ENCODE data around the gene TINAG.

TINAG gene, protein sequence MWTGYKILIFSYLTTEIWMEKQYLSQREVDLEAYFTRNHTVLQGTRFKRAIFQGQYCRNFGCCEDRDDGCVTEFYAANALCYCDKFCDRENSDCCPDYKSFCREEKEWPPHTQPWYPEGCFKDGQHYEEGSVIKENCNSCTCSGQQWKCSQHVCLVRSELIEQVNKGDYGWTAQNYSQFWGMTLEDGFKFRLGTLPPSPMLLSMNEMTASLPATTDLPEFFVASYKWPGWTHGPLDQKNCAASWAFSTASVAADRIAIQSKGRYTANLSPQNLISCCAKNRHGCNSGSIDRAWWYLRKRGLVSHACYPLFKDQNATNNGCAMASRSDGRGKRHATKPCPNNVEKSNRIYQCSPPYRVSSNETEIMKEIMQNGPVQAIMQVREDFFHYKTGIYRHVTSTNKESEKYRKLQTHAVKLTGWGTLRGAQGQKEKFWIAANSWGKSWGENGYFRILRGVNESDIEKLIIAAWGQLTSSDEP

GRCh38 chr6:54308289-54308985, at the start of gene TINAG:
TINAG (plus strand) TSS chr6:54308441; CDS start chr6:54308551, 110 bp downstream.
- no peak for DNase-seq

DNA sequence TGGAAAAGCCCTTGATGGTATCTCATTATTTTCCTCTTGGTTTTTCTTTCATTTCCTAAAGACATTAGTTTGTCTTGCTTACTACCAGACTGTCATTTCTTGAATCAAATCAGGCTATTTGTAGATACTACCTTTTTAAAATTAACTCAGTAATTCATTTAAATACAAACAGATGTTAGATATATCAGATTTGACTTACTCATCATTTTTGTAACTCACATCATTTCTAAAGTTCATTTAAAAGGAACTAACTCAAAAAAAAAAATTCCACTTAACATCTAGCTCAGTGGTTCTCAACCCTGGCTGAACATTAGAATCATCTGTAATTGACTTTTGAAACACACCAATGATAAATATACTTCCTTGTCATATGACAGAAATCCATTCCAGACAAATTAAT, 48.2 kb upstream of the TINAG start:
- no peak for DNase-seq

DNA sequence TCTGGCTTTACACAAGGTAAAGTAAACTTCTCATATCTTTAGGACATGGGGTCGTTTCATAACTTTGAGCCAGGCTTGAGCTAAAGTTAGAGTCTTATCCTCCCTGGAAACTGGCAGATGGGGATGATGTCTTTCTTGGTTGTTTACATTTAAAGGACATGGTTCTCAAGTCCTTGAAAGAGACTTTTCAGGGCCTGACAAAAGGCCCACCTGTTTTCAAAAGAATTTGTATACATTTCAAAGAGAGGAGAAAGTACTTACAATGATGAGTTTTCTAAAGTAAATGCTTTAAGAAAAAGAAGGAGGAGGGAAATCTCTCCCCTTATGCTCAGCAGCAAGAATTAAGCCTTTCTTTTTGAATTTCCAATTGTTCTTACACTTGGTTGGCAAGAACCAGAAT, 45.7 kb upstream of the TINAG start:
- no peak for DNase-seq

DNA sequence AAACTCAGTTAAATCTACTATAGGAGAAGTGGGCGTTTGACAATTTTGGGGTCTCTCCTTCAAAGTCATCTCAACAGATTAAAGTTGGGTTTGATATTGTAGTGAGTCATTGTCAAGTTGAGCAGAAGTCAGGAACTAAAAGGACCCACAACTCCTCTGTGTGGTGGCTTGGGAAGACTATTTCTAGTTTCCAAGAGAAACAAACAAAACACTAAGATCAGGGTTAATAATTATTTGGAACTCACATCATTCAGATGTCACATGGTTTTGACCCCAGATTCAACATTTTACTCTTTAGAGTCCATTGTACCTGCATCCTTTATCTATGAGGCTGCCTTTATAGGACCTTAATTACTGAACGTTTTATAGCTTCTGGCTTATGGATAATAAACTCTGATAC, 45.3 kb upstream of the TINAG start:
- no peak for DNase-seq

DNA sequence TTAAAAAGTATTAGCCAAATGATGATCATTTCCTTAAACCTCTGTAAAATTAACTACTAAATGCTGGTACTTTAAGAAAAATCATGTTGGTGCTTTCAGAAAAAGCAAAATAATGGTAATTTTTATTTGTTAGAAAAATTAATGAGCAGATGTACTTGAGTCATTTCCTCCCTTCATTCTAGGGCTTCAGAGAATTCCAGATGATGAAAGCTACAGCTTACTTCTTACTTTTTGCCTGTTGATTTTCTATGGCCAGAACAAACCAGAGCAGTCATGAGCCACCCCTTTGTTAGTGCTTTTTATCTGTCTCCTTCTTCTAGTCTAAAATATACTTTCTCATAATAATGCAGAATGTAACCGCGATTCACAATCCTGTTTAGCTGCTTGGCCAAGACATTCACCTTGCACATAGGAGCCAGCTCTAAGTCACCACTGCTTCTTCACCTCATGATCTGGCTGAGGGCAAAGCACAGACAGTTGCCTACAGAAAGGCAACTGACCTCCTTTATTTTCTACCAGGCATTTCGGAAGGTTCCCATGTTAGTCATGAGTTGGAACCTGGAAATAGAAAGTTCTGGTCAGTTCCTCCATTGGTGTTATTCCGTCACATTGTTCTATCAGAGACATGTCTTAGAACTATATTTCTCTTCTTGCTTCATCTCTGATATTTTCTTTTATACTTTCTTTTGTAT, 43.5 kb upstream of the TINAG start:
- DNase-seq = no peak

DNA sequence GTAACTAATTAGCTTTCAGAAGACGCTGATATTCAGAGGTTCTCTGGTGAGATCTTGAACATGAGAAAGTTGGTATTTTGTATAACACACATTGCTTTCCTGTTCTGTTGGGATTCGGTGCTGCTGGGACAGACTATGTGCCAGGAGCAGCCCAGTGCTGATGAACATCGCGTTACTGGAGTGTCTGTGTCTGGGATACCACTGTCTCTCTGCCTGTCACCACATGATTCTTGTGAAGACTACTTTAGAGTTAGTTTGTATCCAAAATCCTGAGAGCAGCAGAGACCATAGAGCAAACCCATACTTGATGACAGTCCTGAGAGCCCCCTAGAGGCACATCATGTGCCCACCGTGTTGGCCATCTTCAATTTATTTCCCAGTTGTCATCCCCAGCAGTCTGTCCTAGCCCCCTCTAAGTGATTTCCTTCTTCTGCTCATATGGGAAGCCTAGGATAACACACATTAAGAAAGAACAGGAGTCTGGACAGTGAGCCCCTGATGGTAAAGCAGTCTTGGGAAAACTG, 41.8 kb upstream of the TINAG start:
- no peak for DNase-seq

DNA sequence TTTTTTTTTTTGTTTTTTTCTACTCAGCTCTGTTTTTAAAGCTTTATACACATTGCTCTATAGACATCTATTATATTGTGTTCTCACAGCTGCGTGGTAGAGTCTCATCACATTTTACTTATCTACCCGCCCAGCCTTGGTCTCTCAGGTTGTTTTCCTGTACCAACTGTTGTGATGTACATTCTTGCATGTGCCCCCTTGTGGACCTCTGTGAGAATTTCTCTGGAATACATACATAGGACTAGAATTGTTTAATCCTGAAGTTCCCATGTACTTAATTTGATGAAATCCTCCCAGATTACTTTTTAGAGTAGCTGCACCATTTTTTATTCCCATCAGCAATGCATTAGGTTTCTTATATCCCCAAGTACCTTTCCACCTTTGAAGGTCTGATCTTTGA, 40.4 kb upstream of the TINAG start:
- DNase-seq = peak; percentile 4

- DNase-seq = no peak
These were observed 34.9 kb upstream of the TINAG start for GRCh38 chr6:54273214-54273820.

DNA sequence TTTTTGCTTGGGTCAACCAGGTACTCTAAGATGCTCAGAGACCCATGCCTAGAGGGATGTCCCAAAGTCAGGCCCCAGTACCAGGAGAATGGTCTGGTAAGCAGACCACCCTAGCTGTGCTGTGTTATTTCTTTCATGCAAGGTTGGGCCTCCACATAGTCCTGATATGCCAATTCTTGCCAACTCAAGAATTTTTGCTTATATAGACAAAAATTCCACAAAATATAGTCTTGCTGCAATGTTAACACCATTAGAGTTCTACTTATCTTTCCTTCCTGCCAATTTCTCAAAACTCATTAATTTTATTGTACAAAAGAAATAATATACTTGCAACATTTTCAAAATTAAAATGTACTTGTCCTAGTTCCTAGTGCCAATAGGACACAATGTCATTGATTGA, 33.9 kb upstream of the TINAG start:
- DNase-seq = no peak

GRCh38 chr6:54282186-54282585, 26.1 kb upstream of the TINAG start:
- no peak for DNase-seq

DNA sequence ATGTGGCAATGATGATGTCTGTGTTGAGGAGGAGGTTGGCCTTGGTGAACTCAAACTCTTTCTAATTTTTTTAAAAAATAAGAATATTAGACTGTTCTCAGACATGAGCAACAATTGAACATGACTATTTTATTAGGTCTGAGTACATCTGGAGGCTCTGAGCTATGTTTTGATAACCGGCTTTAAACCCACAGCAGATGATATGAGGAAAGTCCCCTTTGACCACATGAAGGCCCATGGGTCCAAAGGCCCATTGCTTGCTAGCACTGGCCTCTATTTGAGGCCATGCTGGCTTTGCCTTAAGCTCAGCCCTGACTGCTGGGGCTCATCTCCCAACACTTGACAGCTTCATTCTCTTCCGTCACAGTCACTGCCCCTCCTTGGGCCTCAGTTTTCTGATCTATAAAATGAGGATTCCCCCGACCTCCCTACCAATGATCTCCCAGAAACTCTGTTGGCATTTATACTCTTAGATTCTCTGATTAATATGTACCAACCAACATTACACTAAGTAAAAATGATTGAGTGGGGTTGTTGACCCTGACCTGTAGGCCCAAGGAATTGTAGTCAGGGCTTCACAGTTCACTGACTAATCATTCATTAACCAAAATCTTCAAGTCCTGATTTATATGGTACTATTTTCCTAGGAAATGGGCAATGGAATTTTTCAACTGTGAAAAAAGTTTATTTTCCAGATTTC, 23.9 kb upstream of the TINAG start:
- DNase-seq = no peak

DNA sequence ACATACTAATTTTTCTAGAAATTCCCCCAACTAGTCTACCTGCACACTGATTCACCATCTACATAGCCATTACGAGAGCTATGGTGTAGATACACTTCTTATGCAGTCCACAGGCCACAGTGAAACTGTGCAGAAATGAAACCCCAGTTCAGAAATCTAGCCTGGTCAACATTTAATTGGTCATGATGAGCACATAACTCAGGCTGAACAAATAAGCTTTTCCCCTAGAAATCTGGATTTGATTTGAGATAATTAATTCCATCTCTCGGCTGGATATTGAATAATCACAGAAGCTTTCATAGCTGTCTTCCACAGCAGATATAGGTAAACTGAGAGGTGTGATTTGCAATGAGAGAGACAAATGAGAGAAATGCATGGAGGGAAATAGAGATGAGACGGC, 22.6 kb upstream of the TINAG start:
- no peak for DNase-seq

- DNase-seq = no peak
These were observed 22.1 kb upstream of the TINAG start for GRCh38 chr6:54286141-54286540.

DNA sequence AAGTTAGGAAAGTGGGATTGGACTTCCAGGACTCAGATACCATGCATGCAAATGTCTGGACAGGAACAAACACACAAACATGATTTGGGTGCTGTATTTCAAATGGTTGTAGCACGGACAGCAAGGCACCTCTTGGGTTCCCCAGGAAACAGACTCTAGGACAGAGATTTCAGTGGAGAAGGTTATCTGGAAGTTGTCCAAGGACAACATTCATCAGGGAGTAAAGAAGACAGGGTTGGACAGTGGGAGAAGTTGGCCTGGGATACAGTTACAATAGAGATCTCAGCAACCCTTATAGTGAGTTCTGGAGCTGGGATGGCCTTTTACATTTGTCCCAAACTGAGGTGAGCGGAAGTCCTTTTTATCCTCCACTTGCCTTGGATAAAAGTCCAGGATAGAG, 19.8 kb upstream of the TINAG start:
- no peak for DNase-seq

GRCh38 chr6:54289426-54289825, 18.8 kb upstream of the TINAG start:
- no peak for DNase-seq

DNA sequence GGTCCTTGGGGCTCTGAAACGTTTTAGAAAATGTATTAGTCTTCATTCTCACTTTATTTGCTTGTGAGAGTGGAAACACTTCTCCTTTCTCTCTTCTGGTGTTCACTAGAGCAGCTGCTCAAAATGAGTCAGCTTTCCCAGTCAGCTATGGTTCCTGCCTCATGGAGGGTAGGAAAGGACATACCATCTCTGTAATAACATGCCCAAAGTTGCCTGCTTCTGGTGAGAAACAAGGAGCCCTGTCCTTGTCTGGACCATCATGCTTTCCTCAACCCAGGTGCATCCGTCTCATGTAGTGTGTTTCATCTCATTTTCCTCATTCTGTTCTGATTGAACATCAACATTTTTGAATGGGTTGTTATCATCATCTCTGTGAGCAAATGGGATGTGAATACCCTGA, 17.1 kb upstream of the TINAG start:
- peak; percentile 41 for DNase-seq

DNA sequence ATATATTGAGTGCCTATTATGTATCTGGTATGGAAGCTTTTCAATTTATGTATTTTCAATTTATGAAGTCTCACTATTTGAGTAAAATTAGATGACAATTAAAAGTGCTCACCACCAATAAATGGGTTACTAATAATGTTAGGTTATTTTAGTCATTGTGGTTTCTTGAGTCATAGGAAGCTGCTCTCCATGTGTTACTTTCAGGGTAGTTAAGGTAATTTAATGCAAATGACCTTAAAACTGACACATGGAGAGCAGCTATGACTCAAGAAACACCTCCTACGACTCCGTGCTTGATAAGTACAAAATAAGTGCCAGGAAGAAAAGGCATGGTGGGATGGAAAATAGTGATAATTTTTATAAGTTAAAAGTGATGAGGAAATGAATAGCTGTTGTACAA, 16.5 kb upstream of the TINAG start:
- DNase-seq = peak; percentile 62

DNA sequence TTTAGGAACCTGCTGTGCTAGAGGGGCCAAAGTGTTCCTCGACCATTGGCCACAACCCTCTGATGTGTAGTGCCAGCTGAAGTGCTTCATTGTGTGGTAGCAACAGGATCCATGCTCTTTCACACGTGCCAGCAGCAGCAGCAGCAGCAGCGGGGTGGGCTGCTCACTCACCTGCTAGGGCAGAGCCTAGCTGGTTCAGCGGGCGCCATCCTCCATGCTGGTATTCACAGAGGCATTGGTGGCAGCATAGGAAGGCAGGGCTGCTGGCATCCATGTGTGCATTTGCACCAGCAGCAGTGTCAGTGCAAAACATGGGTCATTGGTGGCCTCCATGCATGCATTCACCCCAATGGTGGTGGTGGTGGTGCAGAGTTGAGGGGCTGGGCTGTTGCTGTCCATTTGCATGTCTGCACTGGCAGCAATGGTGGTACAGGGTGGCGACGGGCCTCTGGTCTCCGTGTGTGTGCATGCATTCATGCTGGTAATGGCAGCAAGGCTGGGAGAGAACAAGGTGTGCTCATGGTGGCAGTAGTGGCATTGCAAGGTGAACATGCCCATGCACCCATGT, 13.2 kb upstream of the TINAG start:
- DNase-seq = no peak

DNA sequence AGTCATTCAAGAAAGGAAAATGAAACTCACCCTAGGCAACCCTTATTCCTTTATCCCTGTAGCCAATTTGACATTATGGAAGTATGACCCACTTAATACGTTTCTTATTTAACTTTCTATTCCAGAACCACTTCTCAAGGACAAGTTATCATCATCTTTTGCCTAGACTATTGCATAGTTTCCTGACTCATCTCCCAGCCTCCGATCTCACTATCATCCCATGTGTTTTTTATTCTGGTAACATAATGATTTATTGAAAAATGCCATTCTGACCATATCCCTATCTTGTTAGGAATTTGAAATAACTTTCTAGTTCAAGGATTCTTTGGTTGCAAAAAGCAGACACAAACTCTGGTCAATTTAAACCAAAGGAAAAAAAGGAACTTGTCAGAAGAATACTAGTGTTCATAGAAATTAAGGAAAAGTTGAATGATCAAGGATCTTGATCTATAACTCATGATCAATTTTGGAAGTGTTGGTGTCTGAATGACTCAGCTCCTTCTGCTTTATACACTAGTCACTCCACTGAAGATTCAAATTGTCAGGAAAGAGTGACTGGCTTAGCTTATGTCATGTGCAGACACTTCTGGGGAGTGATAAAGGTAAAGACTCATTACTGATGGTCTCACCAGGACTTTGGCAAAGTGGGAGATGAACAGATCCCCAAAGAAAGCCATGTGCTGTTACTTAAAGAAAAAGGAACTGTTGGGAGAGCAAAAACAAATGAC, 8.5 kb upstream of the TINAG start:
- no peak for DNase-seq

GRCh38 chr6:54301770-54302169, 6.5 kb upstream of the TINAG start:
- DNase-seq = no peak

DNA sequence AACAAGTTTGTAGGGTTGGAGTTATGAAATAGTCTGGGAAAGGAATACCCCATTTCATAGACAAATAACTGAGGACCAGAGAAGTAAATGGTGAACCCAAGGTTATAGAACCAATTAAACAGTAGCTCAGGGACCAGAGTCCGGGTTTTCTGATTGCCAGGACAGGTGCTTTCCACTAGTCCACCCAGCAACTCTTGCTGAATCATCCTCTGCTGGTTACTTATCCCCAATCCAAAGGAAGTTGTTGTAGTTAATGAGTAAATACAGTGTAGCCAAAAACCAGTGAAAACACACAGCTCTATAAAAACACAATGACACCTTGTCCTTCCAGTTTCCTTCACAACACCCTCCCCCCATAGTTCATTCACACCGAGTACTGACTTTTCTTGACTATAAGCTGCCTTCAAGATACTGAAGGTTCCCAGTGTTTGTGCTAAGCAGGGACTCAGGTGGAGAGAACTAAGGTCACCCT, 766 bp upstream of the TINAG start:
- DNase-seq = no peak

Measured in activated CD4-positive, alpha-beta T cell treated with anti-CD3 and anti-CD28 coated beads, Interleukin-10, Interleukin-2, amounts not matched to agents 100 ng/mL and 50 ng/mL, durations not matched to agents 16 hours and 8 hours (primary cell).